HEK293T (cell line): Measurements from ENCODE around the gene NDUFS3.

Experiments used
- CTCF ChIA-PET: fragments of 350-600 bp; formaldehyde crosslinking; extraction: SDS; loops from one replicate; lab custom pipeline; 2021; ENCODE audit warnings: antibody characterized with exemption, inconsistent platforms; lab: Yijun Ruan, JAX
- POLR2A ChIA-PET: fragments of 350-600 bp; formaldehyde crosslinking; extraction: SDS; loops from one replicate; lab custom pipeline; 2020; ENCODE audit warnings: antibody characterized with exemption, inconsistent platforms; lab: Yijun Ruan, JAX
- DNase-seq: peaks from one replicate; pipeline ENCODE4 v3.0.0; 2012; ENCODE audit warnings: mixed read lengths; ENCODE audit errors: extremely low spot score
- ARNT ChIP-seq: fragments of 450-650 bp; IDR thresholded peaks from 2 replicates; pipeline ENCODE4 v1.6.1; 2017; ENCODE audit warnings: mild to moderate bottlenecking
- BHLHE40 ChIP-seq: fragments of 450-650 bp; IDR thresholded peaks from 2 replicates; pipeline ENCODE4 v1.6.1; 2016; ENCODE audit warnings: mild to moderate bottlenecking, moderate library complexity, borderline replicate concordance
- CTBP1 ChIP-seq: fragments of 450-650 bp; IDR thresholded peaks from 2 replicates; pipeline ENCODE4 v1.6.1; 2016; ENCODE audit warnings: borderline replicate concordance
- ELF4 ChIP-seq: fragments of 450-650 bp; IDR thresholded peaks from 2 replicates; pipeline ENCODE4 v1.6.1; 2017; ENCODE audit warnings: antibody characterized with exemption
- FOXA1 ChIP-seq: fragments of 450-650 bp; IDR thresholded peaks from 2 replicates; pipeline ENCODE4 v1.6.1; 2016; ENCODE audit warnings: mild to moderate bottlenecking
- FOXK2 ChIP-seq: fragments of 450-650 bp; IDR thresholded peaks from 2 replicates; pipeline ENCODE4 v1.6.1; 2016; ENCODE audit warnings: mild to moderate bottlenecking
- FOXM1 ChIP-seq: fragments of 450-650 bp; IDR thresholded peaks from 2 replicates; pipeline ENCODE4 v1.6.1; 2017; ENCODE audit warnings: mild to moderate bottlenecking, borderline replicate concordance
- HDGF ChIP-seq: fragments of 450-650 bp; IDR thresholded peaks from 2 replicates; pipeline ENCODE4 v1.6.1; 2017; ENCODE audit warnings: antibody characterized with exemption, borderline replicate concordance
- L3MBTL2 ChIP-seq: fragments of 450-650 bp; conservative IDR thresholded peaks from 2 replicates; pipeline ENCODE4 v1.6.1; 2016; ENCODE audit warnings: mild to moderate bottlenecking
- LEF1 ChIP-seq: fragments of 450-650 bp; IDR thresholded peaks from 2 replicates; pipeline ENCODE4 v1.6.1; 2017; ENCODE audit warnings: mild to moderate bottlenecking, borderline replicate concordance
- NFRKB ChIP-seq: fragments of 450-650 bp; IDR thresholded peaks from 2 replicates; pipeline ENCODE4 v1.6.1; 2016; ENCODE audit warnings: mild to moderate bottlenecking, moderate library complexity
- PKNOX1 ChIP-seq: fragments of 450-650 bp; IDR thresholded peaks from 2 replicates; pipeline ENCODE4 v1.6.1; 2016
- SP1 ChIP-seq: fragments of 450-650 bp; IDR thresholded peaks from 2 replicates; pipeline ENCODE4 v1.6.1; 2017
- SUZ12 ChIP-seq: fragments of 450-650 bp; IDR thresholded peaks from 2 replicates; pipeline ENCODE4 v1.6.1; 2016; ENCODE audit warnings: mild to moderate bottlenecking
- TARDBP ChIP-seq: fragments of 450-650 bp; IDR thresholded peaks from 2 replicates; pipeline ENCODE4 v1.6.1; 2016
- ZNF384 ChIP-seq: fragments of 450-650 bp; IDR thresholded peaks from 2 replicates; pipeline ENCODE4 v1.6.1; 2016

NDUFS3 gene

GRCh38 chr11:47577460-47578041 lies 1.3 kb upstream of the NDUFS3 start:
- ChIA-PET POLR2A (interaction anchor here (1.4 to 3.6 kb wide), 3 partner anchors 12 to 81 kb away, joined by 3 to 20 read pairs (median 3); partner anchors contain the start of gene PTPMT1), CTCF (interaction anchor here (0.6 kb wide), 1 partner anchor 342 kb away, joined by 5 read pairs; no protein-coding TSS in a partner anchor)
- no peak for TF ChIP-seq FOXA1
- no peak for TF ChIP-seq NFRKB
- no peak for TF ChIP-seq TARDBP
- no peak for TF ChIP-seq CTBP1
- no peak for TF ChIP-seq HDGF
- no peak for TF ChIP-seq L3MBTL2
- no peak for DNase-seq

- ChIA-PET CTCF (no interaction called here), POLR2A (no interaction called here)
- TF ChIP-seq NFRKB = no peak
- no peak for DNase-seq
Measured at GRCh38 chr11:47583844-47584243, 5.0 kb downstream of the NDUFS3 start.

GRCh38 chr11:47586098-47586855 lies 7.4 kb downstream of the NDUFS3 start, which contains the start of gene FAM180B:
TSS of gene FAM180B (plus strand) at chr11:47586678. CDS start at chr11:47586769, 91 bp downstream.
- POLR2A ChIA-PET = no interaction called here
- TF ChIP-seq PKNOX1 (no peak), HDGF (no peak), SUZ12 (no peak), BHLHE40 (no peak), FOXK2 (no peak), FOXA1 (no peak), NFRKB (no peak), SP1 (no peak), ARNT (no peak), LEF1 (no peak), ELF4 (no peak)
- CTCF ChIA-PET = no interaction called here
- no peak for DNase-seq

- TF ChIP-seq PKNOX1 (no peak), CTBP1 (no peak), ARNT (no peak), SP1 (no peak), FOXA1 (no peak), NFRKB (no peak), ZNF384 (no peak), ELF4 (no peak), LEF1 (no peak)
- ChIA-PET CTCF (no interaction called here), POLR2A (no interaction called here)
- no peak for DNase-seq
Measured at GRCh38 chr11:47587039-47587716, 8.3 kb downstream of the NDUFS3 start.

- ChIA-PET CTCF (no interaction called here), POLR2A (no interaction called here)
- no peak for DNase-seq
- TF ChIP-seq TARDBP (no peak), HDGF (no peak), BHLHE40 (no peak), CTBP1 (no peak), SP1 (no peak), FOXM1 (no peak), FOXK2 (no peak), PKNOX1 (no peak), ZNF384 (no peak), L3MBTL2 (no peak), SUZ12 (no peak), LEF1 (no peak), FOXA1 (no peak), ELF4 (no peak), ARNT (no peak), NFRKB (no peak)
Measured at GRCh38 chr11:47587723-47588326, 9.0 kb downstream of the NDUFS3 start.

- TF ChIP-seq BHLHE40 (no peak), HDGF (no peak), FOXK2 (no peak)
- no peak for DNase-seq
- CTCF ChIA-PET = no interaction called here
- POLR2A ChIA-PET = no interaction called here
Measured at GRCh38 chr11:47589118-47589517, 10.2 kb downstream of the NDUFS3 start.
